GM19099 (cell line): ENCODE data around the gene CGAS.

Experiments
- POLR2A ChIP-seq: IDR thresholded peaks from 3 replicates; pipeline ENCODE4 v1.6.1; 2011; ENCODE audit warnings: low read depth; ENCODE audit not compliant: insufficient read length; ENCODE audit errors: extremely low read depth

CGAS gene

GRCh38 chr6:73452107-73452461, at the start of gene CGAS:
Gene CGAS, minus strand, starts transcription at chr6:73452297. Its CDS starts 116 bp downstream, at chr6:73452181.
- TF ChIP-seq POLR2A: peak; percentile 73

DNA sequence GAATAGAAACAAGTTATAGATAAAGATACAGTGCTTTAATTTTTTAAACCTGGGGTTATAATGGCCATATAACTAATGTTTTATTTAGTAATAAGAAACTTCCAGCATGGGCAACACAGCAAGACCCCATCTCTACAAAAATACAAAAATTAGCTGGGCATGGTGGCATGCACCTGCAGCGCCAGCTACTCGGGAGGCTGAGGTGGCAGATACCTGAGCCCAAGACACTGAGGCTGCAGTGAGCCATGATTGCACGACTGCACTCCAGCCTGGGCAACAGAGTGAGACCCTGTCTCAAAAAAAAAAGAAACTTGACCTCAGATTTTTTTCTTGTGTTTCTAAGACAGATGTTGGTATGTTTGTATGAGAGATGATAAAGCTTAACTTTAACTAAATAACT, 45.8 kb upstream of the CGAS start:
- TF ChIP-seq POLR2A: no peak

DNA sequence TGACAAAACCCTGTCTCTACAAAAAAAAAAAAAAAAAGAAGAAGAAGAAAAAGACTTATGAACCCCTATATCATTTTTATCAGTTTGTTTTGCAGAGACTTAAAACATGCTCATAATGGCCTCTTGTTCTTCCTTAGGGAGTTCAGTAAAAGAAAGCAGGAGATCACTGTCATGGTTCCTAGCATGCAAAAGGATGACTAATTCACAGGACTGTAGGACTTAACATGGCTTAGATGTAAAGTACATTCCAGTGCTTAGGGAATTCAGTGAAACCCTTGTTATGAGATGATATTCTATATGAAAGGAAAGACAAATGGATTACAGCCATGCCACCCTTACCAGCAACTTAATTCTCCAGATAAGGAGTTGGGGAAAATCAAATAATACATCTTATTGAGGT, 39.3 kb upstream of the CGAS start:
- no peak for TF ChIP-seq POLR2A

DNA sequence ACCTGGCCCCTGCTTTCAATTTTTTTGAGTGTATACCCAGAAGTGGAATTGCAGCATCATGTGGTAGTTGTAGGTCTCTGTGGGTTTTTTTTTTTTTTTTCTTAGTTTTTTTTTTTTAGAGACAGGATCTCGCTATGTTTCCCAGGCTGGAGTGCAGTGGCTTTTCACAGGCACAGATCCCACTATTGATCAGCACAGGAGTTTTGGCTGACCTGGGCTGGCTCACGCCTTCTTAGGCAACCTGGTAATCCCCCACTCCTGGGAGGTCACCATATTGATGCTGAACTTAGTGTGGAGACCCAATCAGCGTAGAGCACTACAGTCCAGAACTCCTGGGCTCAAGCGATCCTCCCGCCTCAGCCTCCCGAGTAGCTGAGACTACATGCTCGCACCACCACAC, 35.4 kb upstream of the CGAS start:
- TF ChIP-seq POLR2A: no peak

- TF ChIP-seq POLR2A: no peak
These were observed 32.3 kb upstream of the CGAS start for GRCh38 chr6:73484438-73484837.

DNA sequence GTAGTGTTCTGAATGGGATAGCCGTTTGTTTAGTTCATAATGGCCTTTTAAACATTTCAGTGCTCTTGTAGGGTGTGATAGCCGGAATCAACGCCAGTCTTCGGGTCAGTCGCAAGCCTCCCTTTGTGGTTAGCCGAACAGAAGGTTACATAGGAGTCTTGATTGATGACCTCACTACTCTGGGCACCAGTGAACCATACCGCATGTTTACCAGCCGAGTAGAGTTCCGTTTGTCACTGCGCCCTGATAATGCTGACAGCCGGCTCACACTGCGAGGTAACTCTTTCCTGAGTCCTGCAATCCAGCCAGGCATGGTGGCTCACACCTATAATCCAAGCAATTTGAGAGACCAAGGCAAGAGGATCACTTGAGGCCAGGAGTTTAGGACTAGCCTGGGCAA, 29.9 kb upstream of the CGAS start:
- TF ChIP-seq POLR2A: no peak

GRCh38 chr6:73477407-73477806, 25.3 kb upstream of the CGAS start:
- TF ChIP-seq POLR2A: no peak

- TF ChIP-seq POLR2A: no peak
These were observed 24.6 kb upstream of the CGAS start for GRCh38 chr6:73476723-73477122.

GRCh38 chr6:73471686-73472290, 19.7 kb upstream of the CGAS start:
- TF ChIP-seq POLR2A: no peak

DNA sequence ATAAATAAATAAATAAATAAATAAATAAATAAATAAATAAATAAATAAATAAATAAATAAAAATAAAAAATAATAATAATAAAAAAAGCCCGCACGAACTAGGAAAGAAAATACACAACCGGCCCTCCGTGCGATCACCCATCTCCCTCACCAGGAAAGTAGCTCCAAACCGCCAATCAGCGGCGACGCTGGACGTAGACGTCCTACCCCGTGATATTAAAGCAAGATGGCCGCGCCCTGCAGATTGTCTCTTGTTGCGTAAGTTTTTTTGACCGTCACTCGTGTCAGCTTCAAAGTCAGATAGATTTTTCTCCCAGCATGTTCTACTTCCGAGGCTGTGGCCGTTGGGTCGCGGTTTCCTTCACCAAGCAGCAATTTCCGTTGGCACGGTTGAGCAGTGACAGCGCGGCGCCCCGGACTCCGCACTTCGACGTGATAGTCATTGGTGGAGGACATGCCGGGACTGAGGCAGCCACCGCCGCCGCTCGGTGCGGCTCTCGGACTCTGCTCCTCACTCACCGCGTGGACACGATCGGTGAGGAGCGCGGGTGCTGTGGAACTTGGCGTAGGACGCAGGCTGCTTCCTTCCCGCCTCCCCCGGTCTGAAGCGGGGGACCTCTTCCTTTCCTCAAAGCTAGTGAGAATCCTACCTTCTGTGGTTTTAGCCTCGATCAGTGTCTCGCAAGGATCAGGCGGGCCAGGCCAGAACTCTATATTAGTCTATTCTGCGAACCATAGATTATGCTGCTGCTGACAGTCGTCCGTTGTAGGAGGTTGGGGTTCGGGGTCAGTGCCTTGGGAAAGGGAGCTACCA, 9.6 kb upstream of the CGAS start, which contains the start of gene MTO1:
Gene MTO1, plus strand, starts transcription at position 201 of the 814 bp plus-strand sequence. Its CDS starts 118 bp downstream, at position 319.
- TF ChIP-seq POLR2A: peak; percentile 77

GRCh38 chr6:73460056-73460455, 8.0 kb upstream of the CGAS start:
- no peak for TF ChIP-seq POLR2A

- TF ChIP-seq POLR2A: no peak
These were observed 4.0 kb upstream of the CGAS start for GRCh38 chr6:73455865-73456629.

GRCh38 chr6:73451223-73452106, 632 bp downstream of the CGAS start:
- peak; percentile 67 for TF ChIP-seq POLR2A

DNA sequence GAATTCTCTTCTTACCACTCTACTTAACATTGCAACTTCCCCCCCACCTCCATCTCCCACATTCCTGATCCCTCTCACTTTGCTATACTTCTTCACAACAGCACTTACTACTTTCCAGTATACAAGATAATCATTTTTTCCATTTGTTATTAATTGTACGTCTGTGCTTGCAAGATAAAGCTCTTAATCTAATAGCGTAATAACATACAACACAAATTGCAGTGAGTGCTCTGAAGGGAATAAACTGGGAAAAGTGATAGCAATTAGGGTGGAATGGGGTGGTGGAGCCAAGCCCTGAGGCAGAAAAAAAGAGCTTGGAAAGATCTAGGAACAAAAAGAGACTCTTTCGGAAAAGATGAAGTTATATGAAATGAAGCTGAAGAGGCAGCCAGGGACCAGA, 8.5 kb downstream of the CGAS start:
- no peak for TF ChIP-seq POLR2A

GRCh38 chr6:73435236-73435635, 16.9 kb downstream of the CGAS start:
- TF ChIP-seq POLR2A: no peak

GRCh38 chr6:73421534-73421933, 30.6 kb downstream of the CGAS start:
- TF ChIP-seq POLR2A: no peak
